ENCODE measurements around the gene PTPRN2. TPM values are rescaled to one million over a fixed set of nuclear protein-coding genes. Genes with fewer than 3 reads are reported as not detected.

Gene PTPRN2
- total and polyA plus RNA-seq, 2 donors (not counting 1 experiment from before 2014, with no cell fraction given): 0.54 to 1.2 TPM

DNA sequence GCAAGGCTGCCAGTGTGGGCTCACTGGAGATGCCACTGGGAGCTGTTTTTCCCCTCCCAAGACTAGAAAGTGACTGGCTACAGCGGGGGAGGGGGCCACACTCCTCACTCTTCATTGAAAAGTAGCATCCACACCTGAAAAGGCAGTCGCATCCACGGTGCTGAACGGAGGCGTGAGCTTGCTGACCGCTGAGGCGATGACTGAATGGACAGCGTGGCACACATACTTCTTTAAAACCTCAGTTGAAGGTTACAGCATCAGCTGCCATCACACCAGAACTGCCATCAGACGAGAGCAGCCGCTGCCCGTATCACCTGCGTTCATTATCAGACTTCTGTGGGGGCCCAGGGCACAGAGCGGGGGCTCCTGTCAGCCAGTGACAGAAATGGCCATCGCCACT lies 923.6 kb downstream of the PTPRN2 start:
- no peak for DNase-seq (ENCODE audit: low read depth in 2 of 2)
- H4K20me1 ChIP-seq (ENCODE audit: control insufficient read depth, extremely low read depth, insufficient read depth, low read length): no peaks in the 10 kb centered on the region
- no peaks in the 10 kb centered on the region for H3K4me1 ChIP-seq (ENCODE audit: control insufficient read depth, extremely low read depth, insufficient read depth, low read length)
- H3K79me2 ChIP-seq (ENCODE audit: control insufficient read depth, insufficient read depth, low read length): no peaks in the 10 kb centered on the region
- H3K4me3 ChIP-seq (replicated peaks in 1 of 4; ENCODE audit: control extremely low read depth in 1 of 4, insufficient read depth in 1 of 4, low read depth in 3 of 4, low read length in 4 of 4): no peak overlapping the region
- H3K36me3 ChIP-seq (ENCODE audit: control insufficient read depth, insufficient read depth, low read length): no peaks in the 10 kb centered on the region
- H3K9ac ChIP-seq (ENCODE audit: insufficient read depth, low read length): no peak overlapping the region
- no peak overlapping the region for H2AFZ ChIP-seq (ENCODE audit: low read length)
- H3K9me3 ChIP-seq (ENCODE audit: control insufficient read depth, insufficient read depth, low read depth, low read length): no peaks in the 10 kb centered on the region
- H3K4me2 ChIP-seq (ENCODE audit: extremely low read depth, insufficient read depth, low read length): no peak overlapping the region
- H3K27ac ChIP-seq (ENCODE audit: insufficient read depth, low read length): no peak overlapping the region
- H3K27me3 ChIP-seq (ENCODE audit: control insufficient read depth, insufficient read depth, low read length): no peaks in the 10 kb centered on the region
- TF ChIP-seq EZH2 (IDR thresholded peaks at IDR 0.05; ENCODE audit: low read length, missing control alignments) (no peak), CTCF (conservative IDR thresholded peaks at IDR 0.05 in 1 of 2, IDR thresholded peaks at IDR 0.05 in 1 of 2; ENCODE audit: low read depth in 1 of 2, low read length in 2 of 2) (no peak)

DNA sequence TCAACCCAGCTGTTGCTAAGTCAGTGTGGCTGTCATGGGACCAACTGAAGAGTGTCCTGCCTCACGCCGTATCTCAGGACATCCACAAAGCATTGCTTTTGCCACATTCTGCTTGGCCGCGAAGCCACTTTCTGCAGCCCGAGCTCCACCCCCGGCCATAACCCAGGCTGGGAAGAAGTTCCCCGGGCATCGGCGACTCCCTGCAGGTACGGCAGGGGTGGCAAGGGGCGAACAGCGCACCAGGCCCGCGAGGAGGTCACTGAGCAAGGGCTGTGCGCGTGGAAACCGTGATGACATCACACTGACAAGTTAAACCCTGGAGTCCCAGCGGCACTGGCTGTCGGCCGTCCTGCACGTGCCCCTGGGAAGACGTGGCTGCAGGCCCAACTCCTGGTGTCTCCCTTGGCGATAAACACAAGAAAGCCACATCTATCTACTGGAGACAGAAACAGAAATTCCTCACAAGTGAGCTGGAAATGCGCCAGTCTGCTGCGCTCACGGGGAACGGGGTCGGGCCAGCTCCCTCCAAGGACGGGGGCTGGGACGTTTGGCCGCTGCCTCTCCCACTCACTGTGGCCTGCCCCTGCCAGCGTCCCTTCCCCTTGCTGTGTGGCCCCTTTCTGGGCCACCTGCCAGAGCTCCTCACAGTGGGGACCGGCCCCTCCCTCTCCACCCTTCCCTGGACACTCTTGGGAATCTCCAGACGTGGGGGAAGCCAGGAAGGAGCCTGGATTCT lies 924.5 kb downstream of the PTPRN2 start:
- Histone ChIP-seq H3K4me2 (ENCODE audit: extremely low read depth, insufficient read depth, low read length) (no peak overlapping the region), H3K9ac (ENCODE audit: insufficient read depth, low read length) (no peak overlapping the region), H3K27ac (ENCODE audit: insufficient read depth, low read length) (no peak overlapping the region), H3K9me3 (ENCODE audit: control insufficient read depth, insufficient read depth, low read depth, low read length) (no peaks in the 10 kb centered on the region), H3K79me2 (ENCODE audit: control insufficient read depth, insufficient read depth, low read length) (no peaks in the 10 kb centered on the region), H3K4me3 (replicated peaks in 1 of 4; ENCODE audit: control extremely low read depth in 1 of 4, insufficient read depth in 1 of 4, low read depth in 3 of 4, low read length in 4 of 4) (no peak overlapping the region), H2AFZ (ENCODE audit: low read length) (no peak overlapping the region), H3K27me3 (ENCODE audit: control insufficient read depth, insufficient read depth, low read length) (no peaks in the 10 kb centered on the region), H4K20me1 (ENCODE audit: control insufficient read depth, extremely low read depth, insufficient read depth, low read length) (no peaks in the 10 kb centered on the region), H3K4me1 (ENCODE audit: control insufficient read depth, extremely low read depth, insufficient read depth, low read length) (no peaks in the 10 kb centered on the region), H3K36me3 (ENCODE audit: control insufficient read depth, insufficient read depth, low read length) (no peaks in the 10 kb centered on the region)
- no peak for TF ChIP-seq EZH2 (IDR thresholded peaks at IDR 0.05; ENCODE audit: low read length, missing control alignments)
- TF ChIP-seq CTCF (conservative IDR thresholded peaks at IDR 0.05 in 1 of 2, IDR thresholded peaks at IDR 0.05 in 1 of 2; ENCODE audit: low read depth in 1 of 2, low read length in 2 of 2): no peak
- DNase-seq (ENCODE audit: low read depth in 2 of 2): peak in 1 of 2 donors; percentile 74

- H3K4me3 ChIP-seq (replicated peaks in 1 of 4; ENCODE audit: control extremely low read depth in 1 of 4, insufficient read depth in 1 of 4, low read depth in 3 of 4, low read length in 4 of 4): no peak overlapping the region
- no peaks in the 10 kb centered on the region for H3K79me2 ChIP-seq (ENCODE audit: control insufficient read depth, insufficient read depth, low read length)
- H3K9ac ChIP-seq (ENCODE audit: insufficient read depth, low read length): no peak overlapping the region
- H3K4me1 ChIP-seq (ENCODE audit: control insufficient read depth, extremely low read depth, insufficient read depth, low read length): no peaks in the 10 kb centered on the region
- H3K36me3 ChIP-seq (ENCODE audit: control insufficient read depth, insufficient read depth, low read length): no peaks in the 10 kb centered on the region
- no peak for TF ChIP-seq EZH2 (IDR thresholded peaks at IDR 0.05; ENCODE audit: low read length, missing control alignments)
- H4K20me1 ChIP-seq (ENCODE audit: control insufficient read depth, extremely low read depth, insufficient read depth, low read length): no peaks in the 10 kb centered on the region
- H3K4me2 ChIP-seq (ENCODE audit: extremely low read depth, insufficient read depth, low read length): no peak overlapping the region
- no peaks in the 10 kb centered on the region for H3K27me3 ChIP-seq (ENCODE audit: control insufficient read depth, insufficient read depth, low read length)
- no peak overlapping the region for H2AFZ ChIP-seq (ENCODE audit: low read length)
- DNase-seq (ENCODE audit: low read depth in 2 of 2): no peak
- no peaks in the 10 kb centered on the region for H3K9me3 ChIP-seq (ENCODE audit: control insufficient read depth, insufficient read depth, low read depth, low read length)
- no peak overlapping the region for H3K27ac ChIP-seq (ENCODE audit: insufficient read depth, low read length)
Measured at GRCh38 chr7:157662110-157662791, 925.4 kb downstream of the PTPRN2 start.

Data from fibroblast of lung (primary cell).